ENCODE data around the gene NCKAP5.

DNA sequence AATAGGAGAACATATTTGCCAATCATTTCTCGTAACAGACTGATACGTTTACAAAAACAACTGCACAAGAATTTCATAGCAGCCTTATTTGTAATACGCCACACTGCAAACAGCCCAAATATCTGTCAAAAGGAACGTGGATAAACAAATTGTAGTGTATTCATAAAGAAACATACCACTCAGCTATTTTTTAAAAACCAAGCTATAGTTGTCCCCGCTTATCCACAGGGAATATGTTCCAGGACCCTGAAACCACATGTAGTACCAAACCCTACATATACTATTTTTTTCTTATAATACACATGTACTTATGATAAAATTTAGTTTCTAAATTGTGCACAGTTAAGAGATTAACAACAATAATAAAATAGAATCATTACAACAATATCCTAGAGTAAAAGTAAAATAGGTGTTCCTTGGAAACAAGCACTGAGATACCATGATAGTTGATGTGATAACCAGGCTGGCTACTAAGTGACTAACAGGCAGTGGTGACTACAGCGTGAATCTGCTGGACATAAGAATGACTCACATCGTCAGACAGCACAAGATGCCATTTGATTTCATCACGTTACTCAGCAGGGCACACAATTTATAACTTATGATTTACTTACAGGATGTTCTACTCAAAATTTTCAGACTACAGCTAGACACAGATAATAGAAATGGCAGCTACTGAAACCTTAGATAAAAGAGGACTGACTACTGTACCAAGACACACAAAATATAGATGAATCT is 367.4 kb downstream of the NCKAP5 start:
- TF ChIP-seq, protein P1, sequence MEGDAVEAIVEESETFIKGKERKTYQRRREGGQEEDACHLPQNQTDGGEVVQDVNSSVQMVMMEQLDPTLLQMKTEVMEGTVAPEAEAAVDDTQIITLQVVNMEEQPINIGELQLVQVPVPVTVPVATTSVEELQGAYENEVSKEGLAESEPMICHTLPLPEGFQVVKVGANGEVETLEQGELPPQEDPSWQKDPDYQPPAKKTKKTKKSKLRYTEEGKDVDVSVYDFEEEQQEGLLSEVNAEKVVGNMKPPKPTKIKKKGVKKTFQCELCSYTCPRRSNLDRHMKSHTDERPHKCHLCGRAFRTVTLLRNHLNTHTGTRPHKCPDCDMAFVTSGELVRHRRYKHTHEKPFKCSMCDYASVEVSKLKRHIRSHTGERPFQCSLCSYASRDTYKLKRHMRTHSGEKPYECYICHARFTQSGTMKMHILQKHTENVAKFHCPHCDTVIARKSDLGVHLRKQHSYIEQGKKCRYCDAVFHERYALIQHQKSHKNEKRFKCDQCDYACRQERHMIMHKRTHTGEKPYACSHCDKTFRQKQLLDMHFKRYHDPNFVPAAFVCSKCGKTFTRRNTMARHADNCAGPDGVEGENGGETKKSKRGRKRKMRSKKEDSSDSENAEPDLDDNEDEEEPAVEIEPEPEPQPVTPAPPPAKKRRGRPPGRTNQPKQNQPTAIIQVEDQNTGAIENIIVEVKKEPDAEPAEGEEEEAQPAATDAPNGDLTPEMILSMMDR (IDR thresholded peaks at IDR 0.05) = no peak
- no peak for TF ChIP-seq POLR2A (IDR thresholded peaks at IDR 0.05)
- no peak for TF ChIP-seq POLR2AphosphoS5 (IDR thresholded peaks at IDR 0.05)

Measured in prostate gland (tissue), 2 donors.